GM19397 (cell line): ENCODE measurements around the gene METTL9.
"Not testable (repeated sequence)": the region's sequence is repeated elsewhere in the genome, so short reads cannot be mapped to it uniquely, and the experiment has no call there.

Source experiments
- ATAC-seq: cut with Tn5 transposase; IDR thresholded peaks from one replicate; pipeline ENCODE4 v1.9.1; 2021; ENCODE audit warnings: mild to moderate bottlenecking, moderate library complexity; ENCODE audit not compliant: unreplicated experiment

The METTL9 gene

DNA sequence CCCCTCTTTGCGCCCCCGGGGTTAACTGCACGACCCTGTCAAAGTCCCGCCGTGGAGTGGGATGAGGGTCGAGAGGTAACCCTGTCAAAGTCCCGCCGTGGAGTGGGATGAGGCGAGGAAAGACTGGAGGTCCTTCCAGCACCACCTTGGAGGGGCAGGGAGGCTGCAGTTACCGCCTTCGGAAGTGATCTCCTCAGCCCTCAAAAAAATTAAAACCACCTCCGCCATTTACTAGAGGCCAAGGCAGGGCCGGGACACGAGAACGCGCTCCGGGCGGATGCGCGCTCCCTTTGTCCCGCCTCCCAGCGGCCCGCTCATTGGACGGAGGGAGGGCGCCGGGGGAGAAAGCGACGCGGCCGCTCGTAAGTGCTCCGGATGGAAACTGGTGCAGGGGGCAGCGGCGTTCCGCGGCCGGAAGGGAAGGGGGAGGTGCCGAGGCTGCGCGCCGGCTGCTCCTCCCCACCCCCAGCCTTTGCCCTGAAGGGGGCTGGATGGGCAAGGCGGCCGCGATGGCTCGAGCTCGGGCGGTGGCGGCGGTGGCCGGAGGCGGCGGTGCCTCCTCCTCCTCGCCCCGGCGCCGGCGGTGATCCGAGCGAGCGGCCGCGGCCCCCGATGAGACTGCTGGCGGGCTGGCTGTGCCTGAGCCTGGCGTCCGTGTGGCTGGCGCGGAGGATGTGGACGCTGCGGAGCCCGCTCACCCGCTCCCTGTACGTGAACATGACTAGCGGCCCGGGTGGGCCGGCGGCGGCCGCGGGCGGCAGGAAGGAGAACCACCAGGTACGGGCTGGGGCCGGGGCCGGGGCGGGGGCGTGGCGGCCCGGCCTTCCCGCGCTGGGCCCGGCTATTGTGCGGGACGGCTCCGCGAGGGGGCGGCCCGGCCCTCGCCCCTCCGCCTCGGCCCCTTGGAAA, at the start of gene METTL9:
METTL9 (plus strand) TSS at position 456 of the 909 bp plus-strand sequence; CDS start at position 613, 157 bp downstream.
- peak; percentile 91 for ATAC-seq

DNA sequence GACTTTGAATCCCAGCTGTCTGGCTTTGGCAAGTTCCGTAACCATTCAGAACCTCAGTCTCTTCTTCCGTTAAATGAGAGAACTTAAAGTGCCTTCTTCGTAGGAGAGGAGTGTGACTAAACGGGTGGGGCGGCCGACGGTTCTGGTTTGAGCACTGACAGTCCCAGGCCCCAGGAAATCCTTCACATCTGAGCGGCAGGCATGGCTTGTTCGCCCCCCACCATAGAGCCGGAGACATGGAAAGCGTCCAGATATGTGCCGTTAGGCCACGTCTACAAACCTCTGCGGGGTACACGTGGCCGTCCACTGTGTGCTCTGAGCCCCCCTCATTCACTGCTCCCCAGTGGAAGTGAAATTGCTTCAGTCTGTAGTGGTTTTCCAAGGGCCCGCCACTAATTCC, 49.4 kb upstream of the METTL9 start:
- not testable (repeated sequence) for ATAC-seq

DNA sequence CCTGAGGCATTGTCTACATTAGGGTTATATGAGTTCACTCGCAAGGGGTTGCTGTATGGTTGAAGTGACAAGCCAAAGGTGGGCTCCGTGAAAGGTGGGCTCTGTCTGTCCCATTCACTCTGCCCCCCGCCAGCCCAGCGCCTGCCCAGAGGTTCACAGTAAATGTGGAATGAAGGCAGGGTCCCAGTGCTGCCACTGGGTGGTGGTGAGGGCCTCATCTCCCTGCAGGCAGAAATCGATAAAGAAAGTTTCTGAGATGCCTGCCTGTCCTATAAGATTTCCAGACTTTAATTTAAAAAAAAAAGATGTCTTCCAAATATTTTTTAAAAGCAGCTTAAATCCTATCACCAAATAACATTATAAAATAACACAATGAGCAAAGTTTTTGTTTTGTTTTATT, 48.9 kb upstream of the METTL9 start:
- not testable (repeated sequence) for ATAC-seq

DNA sequence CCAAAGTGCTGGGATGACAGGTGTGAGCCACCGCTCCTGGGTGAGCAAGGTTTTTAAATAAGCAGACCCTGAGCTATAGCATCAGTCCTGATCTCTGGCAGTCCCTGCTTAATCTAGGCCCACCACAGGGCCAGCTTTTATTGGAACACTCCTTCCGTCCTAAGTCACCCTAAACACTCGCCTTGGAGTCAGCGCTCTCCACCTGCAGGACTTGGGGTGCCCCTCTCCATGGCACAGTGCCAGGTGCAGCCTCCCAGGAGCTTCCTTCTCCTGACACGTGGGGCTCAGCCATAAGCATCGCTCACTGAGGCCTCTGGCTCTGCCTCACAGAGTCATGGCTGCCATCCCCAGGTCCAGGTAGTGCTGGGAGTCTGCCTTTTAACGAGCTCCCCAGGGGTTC, 48.3 kb upstream of the METTL9 start:
- ATAC-seq, result not testable (repeated sequence)

DNA sequence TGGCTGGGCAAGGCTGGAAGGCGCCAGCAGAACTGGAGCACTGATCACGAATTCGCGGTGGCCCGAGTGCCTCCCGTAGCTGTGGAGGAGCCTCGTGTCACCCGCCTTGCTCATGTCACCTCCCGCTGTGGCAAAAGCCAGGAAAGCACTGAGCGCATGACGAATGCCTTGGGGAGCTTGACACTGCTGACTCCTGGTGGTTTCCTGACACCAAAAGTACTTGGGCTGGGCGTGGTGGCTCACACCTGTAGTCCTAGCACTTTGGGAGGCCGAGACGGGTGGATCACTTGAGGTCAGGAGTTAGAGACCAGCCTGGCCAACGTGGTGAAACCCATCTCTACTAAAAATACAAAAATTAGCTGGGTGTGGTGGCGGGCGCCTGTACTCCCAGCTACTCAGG, 47.8 kb upstream of the METTL9 start:
- not testable (repeated sequence) for ATAC-seq

DNA sequence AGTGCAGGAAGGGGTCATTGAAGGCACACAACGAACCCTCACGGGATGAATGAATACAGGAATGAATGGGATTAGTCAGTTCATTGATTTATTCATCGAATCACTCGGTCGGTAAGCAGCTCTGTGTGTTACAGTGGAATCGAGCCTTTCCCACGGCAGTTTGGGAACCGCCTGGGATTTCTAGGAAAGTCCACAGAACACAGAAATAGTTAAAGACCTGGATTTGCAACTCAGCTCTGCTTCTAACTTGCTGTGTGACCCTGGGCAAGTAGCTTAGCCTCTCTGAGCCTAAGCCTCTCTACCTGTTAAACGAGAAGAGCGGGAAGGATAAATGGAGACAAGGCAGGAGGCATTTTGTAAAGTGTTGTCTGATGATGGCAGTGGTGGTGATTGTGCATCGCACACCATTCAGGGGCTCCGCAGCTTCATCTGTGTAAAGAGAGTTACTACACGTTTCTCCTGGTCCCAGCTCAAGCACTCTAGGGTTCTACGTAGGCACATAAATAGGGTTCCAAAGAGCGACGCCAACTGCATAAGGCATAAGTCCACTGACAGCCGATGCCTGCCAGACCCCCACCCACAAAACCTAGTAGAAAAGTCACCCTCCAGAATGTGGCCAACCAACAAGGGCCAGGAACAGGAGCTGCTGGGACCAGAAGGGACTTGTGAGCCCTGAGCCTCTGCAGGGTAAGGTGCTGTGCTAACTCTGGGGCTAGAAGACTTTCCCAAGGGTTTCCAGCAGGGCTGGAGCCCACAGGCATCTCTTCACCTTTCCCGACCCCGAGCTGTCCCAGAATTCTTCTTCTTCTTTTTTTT, 45.7 kb upstream of the METTL9 start:
- not testable (repeated sequence) for ATAC-seq

DNA sequence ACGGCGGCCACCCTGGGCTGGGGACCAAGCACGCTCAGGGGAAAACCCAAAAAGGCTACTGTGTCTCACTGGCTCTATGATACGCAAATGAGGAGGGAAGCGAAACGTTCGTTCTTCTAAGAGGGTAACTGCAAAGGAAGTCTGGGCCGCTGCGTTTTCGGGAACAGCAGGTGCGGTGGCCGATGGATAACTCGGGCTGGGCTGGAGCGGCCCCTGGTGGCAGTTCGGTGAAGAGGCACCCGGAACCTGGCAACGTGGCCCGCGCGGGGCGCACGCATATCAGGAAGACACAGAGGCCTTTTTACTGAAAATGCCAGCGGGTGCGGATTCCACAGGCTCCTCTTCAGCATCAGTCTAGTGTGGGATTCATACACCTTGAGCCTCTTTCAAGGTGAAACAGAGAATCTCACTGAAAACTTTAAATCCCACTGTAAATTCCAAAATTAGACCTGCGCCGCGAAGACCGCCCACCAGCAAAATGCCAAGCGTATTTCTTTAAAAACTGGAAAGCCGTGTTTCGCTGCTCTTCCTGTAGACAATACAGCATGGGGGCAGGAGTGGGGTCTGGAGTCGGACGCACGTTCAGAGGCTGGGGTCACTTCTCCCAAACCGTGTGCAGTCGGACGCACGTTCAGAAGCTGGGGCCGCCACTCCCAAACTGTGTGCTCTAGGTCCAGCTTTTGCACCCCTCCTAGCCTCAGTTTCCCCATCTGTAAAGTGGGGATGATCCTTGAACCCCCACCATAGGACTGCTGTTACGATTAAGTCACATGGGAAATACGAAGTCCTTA, 44.4 kb upstream of the METTL9 start:
- peak; percentile 94 for ATAC-seq

DNA sequence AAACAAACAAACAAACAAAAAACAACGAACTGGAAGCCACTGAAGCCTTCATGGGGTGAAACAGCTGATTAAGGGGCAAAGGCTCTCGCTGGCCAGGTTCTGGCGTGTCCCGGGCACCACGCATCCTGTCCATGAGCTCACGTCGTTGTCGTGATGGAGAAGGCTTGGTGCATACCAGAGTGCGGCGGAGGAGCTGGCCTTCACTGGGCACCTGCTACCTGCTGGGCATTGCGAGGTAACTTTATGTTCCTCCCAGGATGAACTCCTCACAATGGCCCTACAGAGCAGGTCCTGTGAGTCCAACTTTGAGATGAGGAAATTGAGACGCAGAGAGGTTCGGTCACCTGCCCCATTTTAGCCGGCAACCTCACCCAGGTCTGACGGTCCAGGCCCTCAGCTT, 43.8 kb upstream of the METTL9 start:
- ATAC-seq, result not testable (repeated sequence)

DNA sequence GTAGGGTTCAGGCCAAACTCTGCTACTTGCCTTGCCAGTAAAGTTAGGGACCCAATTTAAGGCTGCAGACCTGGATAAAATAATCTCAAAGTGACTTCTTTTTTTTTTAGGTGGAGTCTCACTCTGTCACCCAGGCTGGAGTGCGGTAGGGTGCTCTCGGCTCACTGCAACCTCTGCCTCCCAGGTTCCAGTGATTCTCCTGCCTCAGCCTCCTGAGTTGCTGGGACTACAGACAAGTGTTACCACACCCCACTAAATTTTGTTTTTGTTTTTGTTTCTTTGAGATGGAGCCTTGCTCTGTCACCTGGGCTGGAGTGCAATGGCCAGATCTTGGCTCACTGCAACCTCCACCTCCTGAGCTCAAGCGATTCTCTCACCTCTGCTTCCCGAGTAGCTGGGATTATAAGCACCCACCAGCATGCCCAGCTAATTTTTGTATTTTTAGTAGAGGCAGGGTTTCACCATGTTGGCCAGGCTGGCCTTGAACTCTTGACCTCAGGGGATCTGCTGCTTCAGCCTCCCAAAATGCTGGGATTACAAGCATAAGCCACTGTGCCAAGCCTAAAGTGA, 43.3 kb upstream of the METTL9 start:
- ATAC-seq, result not testable (repeated sequence)

DNA sequence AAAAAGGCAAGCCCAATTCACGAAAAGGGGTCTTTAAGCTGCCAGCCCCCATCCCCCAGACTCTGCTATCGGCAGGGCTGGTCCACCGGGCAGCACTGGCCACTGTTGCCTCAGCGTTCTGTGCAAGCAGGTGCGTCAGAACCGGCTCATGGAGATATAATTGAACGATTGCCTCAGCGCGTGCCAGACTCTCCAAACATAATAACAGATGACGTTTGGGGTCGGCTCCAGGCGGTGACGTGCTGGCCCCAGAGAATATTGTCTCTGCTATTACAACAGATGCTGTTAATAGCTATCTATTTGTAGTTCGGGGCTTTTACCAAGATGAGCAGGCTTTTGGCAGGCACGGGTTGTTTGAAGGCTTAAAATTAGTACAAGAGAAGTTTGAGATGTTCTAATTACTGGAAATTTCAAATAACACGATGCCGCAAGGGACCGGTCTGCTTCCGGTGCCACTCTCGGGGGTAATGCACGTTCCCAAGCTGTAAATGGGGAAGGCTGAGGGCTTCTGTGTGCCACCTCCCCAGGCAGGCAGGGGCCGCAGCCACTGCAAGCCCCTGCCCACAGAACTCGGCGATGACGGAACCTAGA, 42.6 kb upstream of the METTL9 start:
- ATAC-seq, result not testable (repeated sequence)

DNA sequence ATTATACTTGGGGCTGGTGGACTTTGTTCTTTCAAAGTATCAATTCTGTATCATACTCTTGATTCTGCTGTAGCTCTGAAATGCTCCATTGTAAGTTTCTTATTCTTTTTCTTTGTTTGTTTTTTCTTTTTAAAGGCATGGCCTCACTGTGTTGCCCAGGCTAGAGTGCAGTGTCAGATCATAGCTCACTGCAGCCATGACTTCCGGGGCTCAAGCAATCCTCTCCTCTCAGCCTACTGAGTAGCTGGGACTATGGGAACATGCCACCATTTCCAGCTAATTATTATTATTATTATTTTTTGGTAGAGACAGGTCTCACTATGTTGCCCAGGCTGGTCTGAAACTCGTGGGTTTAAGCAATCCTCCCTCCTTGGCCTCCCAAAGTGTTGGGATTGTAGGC, 38.9 kb upstream of the METTL9 start:
- ATAC-seq, result no peak

DNA sequence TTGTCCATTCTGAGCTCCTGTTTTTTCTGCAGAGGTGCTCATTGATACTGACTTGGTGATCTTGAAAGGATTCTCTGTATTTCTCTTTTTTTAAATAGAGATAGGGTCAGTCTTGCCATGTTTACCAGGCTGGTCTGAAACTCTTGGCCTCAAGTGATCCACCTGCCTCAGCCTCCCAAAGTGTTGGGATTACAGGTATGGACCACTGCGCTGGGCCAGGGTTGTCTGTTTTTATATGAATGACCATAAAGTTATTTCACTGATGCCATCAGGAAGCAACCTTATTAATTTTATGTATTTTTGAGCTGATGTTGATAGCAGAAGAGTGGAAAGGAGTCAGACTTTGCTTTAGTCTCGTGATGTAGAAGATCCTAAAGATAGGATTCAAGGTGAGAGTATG, 35.7 kb upstream of the METTL9 start:
- no peak for ATAC-seq

DNA sequence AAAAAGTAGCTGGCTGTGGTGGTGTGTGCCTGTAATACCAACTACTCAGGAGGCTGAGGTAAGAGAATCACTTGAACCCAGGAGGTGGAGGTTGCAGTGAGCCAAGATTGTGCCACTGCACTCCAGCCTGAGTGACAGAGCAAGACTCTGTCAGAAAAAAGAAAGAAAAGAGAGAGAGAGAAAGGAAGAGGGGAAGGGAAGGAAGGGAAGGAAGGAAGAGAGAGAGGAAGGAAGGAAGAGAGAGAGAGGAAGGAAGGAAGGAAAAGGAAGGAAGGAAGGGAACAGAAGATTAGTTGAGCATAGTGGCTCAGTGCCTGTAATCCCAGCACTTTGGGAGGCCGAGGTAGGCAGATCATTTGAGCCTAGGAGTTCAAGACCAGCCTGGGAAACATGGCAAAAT, 35.0 kb upstream of the METTL9 start:
- ATAC-seq, result not testable (repeated sequence)

DNA sequence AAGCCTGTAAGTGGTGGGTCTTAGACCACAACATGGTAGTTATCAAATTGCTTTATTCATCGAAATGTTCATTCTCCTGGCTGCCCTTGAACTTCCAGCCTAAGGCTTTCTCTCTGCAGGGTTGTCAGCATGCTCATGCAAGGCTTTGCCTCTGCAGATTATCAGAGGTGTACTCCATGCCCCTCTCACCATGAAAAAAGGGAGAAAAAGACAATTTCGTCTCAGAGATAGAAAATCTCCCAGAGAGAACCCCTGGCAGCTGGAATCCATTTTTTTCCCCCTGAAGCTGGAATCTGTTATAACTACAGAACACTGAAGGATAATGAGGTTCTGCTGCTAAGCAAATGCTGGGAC, 33.9 kb upstream of the METTL9 start:
- no peak for ATAC-seq

DNA sequence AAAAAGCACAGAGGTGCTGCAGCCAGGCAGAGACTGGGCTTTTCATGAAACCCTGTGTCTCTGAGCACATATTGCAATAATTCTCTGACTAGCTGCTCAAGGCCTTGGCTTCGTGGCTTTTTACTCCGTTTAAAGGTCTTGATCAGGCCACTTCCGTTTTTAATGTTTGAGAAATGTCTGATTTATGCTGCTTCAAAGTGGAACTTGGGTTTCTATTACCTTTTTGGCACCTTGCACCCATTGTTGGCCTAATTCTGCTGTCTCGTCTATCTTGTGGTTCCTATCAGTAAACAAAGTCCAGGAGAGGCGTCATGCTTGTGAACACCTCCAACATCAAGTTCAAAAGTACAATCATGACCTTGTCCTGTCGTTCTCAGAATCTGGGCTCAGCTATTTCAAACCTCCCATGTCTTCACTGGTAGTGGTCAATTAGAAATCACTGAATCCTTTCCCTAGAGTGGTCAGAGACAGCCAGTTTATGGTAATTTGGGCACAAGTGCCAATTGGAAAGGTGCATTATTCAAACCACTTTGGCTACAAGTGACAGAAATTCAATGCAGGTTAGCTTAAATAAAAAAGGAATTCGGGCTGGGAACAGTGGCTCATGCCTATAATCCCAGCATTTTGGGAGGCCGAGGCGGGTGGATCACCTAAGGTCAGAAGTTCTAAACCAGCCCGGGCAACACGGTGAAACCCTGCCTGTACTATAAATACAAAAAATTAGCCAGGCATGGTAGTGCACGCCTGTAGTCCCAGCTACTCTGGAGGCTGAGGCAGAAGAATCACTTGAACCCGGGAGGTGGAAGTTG, 33.3 kb upstream of the METTL9 start:
- no peak for ATAC-seq

DNA sequence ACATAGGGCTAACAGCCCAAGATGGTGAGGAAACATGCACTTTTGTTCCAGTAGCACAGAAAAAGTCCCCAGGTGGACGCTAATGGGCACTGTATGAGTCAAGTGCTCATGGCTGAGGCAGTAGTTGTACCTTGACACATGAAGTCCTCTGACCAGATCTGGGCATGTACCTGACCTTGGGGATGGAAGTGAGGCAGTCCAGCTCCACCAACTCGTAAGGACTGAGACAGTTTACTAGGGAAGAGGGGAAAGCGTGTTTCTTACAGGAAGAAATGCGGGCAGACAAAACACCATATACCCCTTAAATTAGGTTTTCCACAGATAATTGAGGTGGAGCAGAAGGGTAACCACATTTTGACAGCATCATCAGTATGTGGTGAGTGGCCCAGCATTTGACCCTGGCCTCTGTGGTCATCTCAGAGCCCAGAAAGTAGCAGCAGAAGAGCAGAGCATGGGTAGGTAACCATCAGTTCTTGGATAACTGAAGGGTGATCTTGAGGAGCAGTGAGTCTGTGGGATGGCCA, 32.4 kb upstream of the METTL9 start:
- no peak for ATAC-seq

DNA sequence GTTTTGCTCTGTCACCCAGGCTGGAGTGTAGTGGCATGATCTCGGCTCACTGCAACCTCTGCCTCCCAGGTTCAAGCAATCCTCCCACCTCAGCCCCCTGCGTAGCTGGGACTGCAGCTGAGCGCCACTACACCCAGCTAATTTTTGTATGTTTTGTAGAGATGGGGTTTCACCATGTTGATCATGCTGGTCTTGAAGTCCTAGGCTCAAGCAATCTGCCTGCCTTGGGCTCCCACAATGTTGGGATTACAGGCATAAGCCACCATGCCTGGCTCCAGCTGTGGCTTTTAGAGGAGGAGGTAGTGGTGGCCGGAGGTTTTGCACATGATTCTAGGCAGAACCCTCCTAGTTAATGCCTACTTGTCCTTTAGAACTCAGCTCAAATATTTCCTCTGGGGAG, 31.9 kb upstream of the METTL9 start:
- not testable (repeated sequence) for ATAC-seq

DNA sequence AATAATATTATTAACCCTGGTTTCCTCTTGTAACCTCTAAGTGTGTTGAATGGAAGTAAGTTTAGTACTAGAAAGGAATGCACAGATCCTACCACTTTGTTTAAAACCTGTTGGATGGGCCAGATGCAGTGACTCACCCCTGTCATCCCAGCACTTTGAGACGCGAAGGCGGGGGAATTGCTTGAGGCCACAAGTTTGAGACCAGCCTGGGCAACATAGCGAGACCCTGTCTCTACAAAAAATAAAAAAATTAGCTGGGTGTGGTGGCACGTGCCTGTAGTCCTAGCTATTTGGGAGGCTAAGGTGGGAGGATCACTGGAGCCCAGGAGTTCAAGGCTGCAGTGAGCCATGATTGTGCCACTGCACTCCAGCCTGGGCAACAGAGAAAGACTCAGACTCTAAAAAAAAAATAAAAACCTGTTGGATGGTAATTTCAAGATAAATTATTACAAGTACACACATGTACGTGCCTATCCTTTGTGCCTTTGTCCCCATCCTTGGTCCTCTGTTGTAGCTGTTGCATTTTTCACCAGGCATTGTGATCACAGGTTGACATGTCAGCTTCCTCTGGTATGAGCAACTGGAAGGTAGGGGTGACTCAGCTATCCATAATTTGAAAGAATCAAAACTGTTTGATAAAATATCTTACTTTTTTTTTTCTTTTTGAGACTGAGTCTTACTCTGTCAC, 30.7 kb upstream of the METTL9 start:
- no peak for ATAC-seq

DNA sequence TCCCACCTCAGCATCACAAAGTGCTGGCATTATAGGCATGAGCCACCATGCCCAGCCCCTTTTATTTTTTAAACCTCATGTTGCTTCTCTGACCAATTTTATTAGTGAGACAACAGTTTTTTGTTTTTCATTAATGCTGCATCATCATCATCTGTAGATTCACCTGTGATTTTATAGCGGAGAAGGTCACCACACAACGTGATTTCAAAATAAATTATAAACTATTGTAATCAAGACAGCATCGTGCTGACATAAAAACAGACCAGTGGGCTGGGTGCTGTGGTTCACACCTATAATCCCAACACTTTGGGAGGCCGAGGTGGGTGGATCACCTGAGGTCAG, 28.7 kb upstream of the METTL9 start:
- no peak for ATAC-seq
